Measurements from ENCODE around the gene EPSTI1.

DNA sequence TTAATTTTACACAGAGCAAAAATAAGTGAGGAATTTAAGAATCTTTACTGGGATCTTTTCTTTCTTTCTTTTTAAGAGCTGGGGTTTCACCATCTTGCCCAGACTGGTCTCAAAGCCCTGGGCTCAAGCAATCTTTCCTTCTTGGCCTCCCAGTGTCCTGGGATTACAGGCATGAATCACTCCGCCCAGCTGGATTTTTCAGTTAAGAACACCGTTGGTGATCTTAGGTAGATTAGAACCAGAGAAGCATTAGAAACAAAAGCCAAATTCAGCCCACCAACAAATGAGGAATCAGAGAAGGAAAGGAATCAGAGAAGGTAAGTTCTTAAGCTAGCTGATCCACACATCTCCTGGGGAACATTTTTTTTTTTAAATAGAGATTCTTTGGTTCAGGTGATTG lies 34.2 kb downstream of the EPSTI1 start:
- TF ChIP-seq, protein P1, sequence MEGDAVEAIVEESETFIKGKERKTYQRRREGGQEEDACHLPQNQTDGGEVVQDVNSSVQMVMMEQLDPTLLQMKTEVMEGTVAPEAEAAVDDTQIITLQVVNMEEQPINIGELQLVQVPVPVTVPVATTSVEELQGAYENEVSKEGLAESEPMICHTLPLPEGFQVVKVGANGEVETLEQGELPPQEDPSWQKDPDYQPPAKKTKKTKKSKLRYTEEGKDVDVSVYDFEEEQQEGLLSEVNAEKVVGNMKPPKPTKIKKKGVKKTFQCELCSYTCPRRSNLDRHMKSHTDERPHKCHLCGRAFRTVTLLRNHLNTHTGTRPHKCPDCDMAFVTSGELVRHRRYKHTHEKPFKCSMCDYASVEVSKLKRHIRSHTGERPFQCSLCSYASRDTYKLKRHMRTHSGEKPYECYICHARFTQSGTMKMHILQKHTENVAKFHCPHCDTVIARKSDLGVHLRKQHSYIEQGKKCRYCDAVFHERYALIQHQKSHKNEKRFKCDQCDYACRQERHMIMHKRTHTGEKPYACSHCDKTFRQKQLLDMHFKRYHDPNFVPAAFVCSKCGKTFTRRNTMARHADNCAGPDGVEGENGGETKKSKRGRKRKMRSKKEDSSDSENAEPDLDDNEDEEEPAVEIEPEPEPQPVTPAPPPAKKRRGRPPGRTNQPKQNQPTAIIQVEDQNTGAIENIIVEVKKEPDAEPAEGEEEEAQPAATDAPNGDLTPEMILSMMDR (IDR thresholded peaks at IDR 0.05): no peak
- TF ChIP-seq POLR2A (IDR thresholded peaks at IDR 0.05): no peak

All from esophagus squamous epithelium (tissue), 4 donors.